HG03558 (cell line): ENCODE measurements around the gene KMT5C.

Source experiments
- ATAC-seq: cut with Tn5 transposase; IDR thresholded peaks from one replicate; pipeline ENCODE4 v1.9.1; 2021; ENCODE audit warnings: moderate number of reproducible peaks; ENCODE audit not compliant: unreplicated experiment; ENCODE audit errors: extremely low read depth

The KMT5C gene

GRCh38 chr19:55345818-55346724 is 6.4 kb downstream of the KMT5C start:
- ATAC-seq, result no peak

- no peak for ATAC-seq
Observed at GRCh38 chr19:55346725-55347441, 7.2 kb downstream of the KMT5C start.

GRCh38 chr19:55347442-55348009 is 7.8 kb downstream of the KMT5C start:
- no peak for ATAC-seq

- no peak for ATAC-seq
Observed at GRCh38 chr19:55348317-55349034, 8.8 kb downstream of the KMT5C start.

GRCh38 chr19:55350620-55351315 is 11.1 kb downstream of the KMT5C start:
- no peak for ATAC-seq

- no peak for ATAC-seq
Observed at GRCh38 chr19:55352040-55352439, 12.4 kb downstream of the KMT5C start.

- no peak for ATAC-seq
Observed at GRCh38 chr19:55352549-55353145, 13.0 kb downstream of the KMT5C start.

- ATAC-seq, result no peak
Observed at GRCh38 chr19:55353356-55353802, 13.7 kb downstream of the KMT5C start.

GRCh38 chr19:55353803-55354697 is 14.4 kb downstream of the KMT5C start:
- no peak for ATAC-seq

GRCh38 chr19:55354698-55355212 is 15.1 kb downstream of the KMT5C start, which contains the start of gene COX6B2:
Gene COX6B2, minus strand, starts transcription at chr19:55354719. Its CDS starts 198 bp downstream, at chr19:55354521.
- no peak for ATAC-seq

- ATAC-seq, result no peak
Observed at GRCh38 chr19:55355213-55355821, 15.6 kb downstream of the KMT5C start.

- ATAC-seq, result no peak
Observed at GRCh38 chr19:55358493-55358892, 18.8 kb downstream of the KMT5C start.

GRCh38 chr19:55358943-55359908 is 19.6 kb downstream of the KMT5C start:
- no peak for ATAC-seq

- no peak for ATAC-seq
Observed at GRCh38 chr19:55360902-55361301, 21.2 kb downstream of the KMT5C start.

GRCh38 chr19:55362174-55362989 is 22.7 kb downstream of the KMT5C start:
- no peak for ATAC-seq
